Mammary epithelial cell (primary cell): ENCODE results near the gene DRC7.

Experiments
- EZH2 ChIP-seq: IDR thresholded peaks from 2 replicates; pipeline ENCODE4 v1.6.1; 2012; ENCODE audit warnings: low read length, inconsistent platforms, borderline replicate concordance
- TF ChIP-seq, protein P1 (sequence below), 2 donors: IDR thresholded peaks in 1 of 2; conservative IDR thresholded peaks in 1 of 2; 2 replicates each; pipeline ENCODE4 v1.5.1; 2011 to 2012; ENCODE audit warnings: inconsistent platforms in 2 of 2, low read length in 2 of 2, mild to moderate bottlenecking in 2 of 2, control low read depth in 1 of 2, low read depth in 1 of 2; ENCODE audit not compliant: insufficient read depth in 1 of 2; ENCODE audit errors: extremely low read depth in 1 of 2

- TF ChIP-seq, protein P1, sequence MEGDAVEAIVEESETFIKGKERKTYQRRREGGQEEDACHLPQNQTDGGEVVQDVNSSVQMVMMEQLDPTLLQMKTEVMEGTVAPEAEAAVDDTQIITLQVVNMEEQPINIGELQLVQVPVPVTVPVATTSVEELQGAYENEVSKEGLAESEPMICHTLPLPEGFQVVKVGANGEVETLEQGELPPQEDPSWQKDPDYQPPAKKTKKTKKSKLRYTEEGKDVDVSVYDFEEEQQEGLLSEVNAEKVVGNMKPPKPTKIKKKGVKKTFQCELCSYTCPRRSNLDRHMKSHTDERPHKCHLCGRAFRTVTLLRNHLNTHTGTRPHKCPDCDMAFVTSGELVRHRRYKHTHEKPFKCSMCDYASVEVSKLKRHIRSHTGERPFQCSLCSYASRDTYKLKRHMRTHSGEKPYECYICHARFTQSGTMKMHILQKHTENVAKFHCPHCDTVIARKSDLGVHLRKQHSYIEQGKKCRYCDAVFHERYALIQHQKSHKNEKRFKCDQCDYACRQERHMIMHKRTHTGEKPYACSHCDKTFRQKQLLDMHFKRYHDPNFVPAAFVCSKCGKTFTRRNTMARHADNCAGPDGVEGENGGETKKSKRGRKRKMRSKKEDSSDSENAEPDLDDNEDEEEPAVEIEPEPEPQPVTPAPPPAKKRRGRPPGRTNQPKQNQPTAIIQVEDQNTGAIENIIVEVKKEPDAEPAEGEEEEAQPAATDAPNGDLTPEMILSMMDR (conservative IDR thresholded peaks at IDR 0.05 in 1 of 2, IDR thresholded peaks at IDR 0.05 in 1 of 2; ENCODE audit: extremely low read depth in 1 of 2, insufficient read depth in 1 of 2, low read depth in 1 of 2, low read length in 2 of 2): no peak
- no peak for TF ChIP-seq EZH2
These were observed 44.2 kb downstream of the DRC7 start for GRCh38 chr16:57738844-57739243.
